BE2C (cell line): ENCODE data around the gene TMEM198.
A peak's percentile ranks its signal among the peaks of the same experiment; 100 is the strongest.

Experiments used
- DNase-seq: peaks from one replicate; pipeline ENCODE4 v3.0.0-alpha.2; 2020
- H3K27me3 ChIP-seq: fragments of 250-450 bp; sonication (Bioruptor Pico); 2 replicates; pipeline ENCODE4 v1.5.1; 2020; ENCODE audit warnings: mild to moderate bottlenecking
- H3K36me3 ChIP-seq: fragments of 250-450 bp; sonication (Bioruptor Pico); 2 replicates; pipeline ENCODE4 v1.5.1; 2020; ENCODE audit warnings: mild to moderate bottlenecking
- H3K4me1 ChIP-seq: fragments of 250-450 bp; sonication (Bioruptor Pico); 2 replicates; pipeline ENCODE4 v1.5.1; 2020
- H3K4me3 ChIP-seq: 2 replicates; pipeline ENCODE4 v1.5.1; 2011; ENCODE audit warnings: low read depth, low read length
- H3K9me3 ChIP-seq: fragments of 250-450 bp; sonication (Bioruptor Pico); 2 replicates; pipeline ENCODE4 v1.5.1; 2020
- TF ChIP-seq, protein P1 (sequence below): IDR thresholded peaks from 2 replicates; pipeline ENCODE4 v1.5.1; 2012; ENCODE audit warnings: mild to moderate bottlenecking, low read depth, low read length

Gene TMEM198

DNA sequence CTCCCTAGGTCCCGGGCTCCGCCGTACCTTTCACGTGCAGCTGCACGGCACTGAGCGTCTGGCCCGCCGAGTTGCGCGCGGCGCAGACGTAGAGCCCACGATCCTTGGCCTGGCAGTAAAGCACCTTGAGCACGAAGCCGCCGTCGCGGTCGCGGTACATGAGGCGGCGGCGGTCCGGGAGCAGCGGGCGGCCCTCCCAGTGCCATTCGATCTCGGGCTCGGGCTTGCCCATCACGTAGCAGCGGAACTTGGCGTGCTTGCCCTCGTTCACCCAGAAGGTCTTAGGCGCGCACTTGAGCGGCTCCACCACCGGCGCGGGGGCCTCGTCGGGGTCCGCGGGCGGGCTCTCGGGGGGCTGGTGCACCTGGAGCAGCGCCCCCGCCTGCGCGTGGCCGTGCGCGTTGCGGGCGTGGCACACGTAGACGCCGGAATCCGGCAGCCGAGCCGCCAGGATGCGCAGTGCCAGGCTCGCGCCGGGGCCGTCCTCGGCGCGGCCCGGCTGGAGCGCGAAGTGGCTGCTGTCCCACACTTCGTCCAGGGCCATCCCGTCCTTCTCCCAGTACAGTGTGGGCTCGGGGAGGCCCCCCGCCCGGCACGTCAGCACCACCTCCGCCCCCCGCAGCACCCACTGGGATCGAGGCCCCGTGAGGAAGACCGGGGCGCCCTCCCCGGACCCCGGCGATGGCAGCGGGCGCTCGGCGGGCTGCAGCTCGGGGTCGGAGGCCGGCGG, 26.5 kb downstream of the TMEM198 start:
- DNase-seq = no peak
- H3K27me3 ChIP-seq = no peaks in the 10 kb centered on the region
- TF ChIP-seq, protein P1, sequence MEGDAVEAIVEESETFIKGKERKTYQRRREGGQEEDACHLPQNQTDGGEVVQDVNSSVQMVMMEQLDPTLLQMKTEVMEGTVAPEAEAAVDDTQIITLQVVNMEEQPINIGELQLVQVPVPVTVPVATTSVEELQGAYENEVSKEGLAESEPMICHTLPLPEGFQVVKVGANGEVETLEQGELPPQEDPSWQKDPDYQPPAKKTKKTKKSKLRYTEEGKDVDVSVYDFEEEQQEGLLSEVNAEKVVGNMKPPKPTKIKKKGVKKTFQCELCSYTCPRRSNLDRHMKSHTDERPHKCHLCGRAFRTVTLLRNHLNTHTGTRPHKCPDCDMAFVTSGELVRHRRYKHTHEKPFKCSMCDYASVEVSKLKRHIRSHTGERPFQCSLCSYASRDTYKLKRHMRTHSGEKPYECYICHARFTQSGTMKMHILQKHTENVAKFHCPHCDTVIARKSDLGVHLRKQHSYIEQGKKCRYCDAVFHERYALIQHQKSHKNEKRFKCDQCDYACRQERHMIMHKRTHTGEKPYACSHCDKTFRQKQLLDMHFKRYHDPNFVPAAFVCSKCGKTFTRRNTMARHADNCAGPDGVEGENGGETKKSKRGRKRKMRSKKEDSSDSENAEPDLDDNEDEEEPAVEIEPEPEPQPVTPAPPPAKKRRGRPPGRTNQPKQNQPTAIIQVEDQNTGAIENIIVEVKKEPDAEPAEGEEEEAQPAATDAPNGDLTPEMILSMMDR = no peak
- no peaks in the 10 kb centered on the region for H3K9me3 ChIP-seq
- peak overlapping the region; percentile 68 for H3K4me3 ChIP-seq
- peaks cover 19% of the 10 kb centered on the region for H3K36me3 ChIP-seq
- peaks cover 15% of the 10 kb centered on the region for H3K4me1 ChIP-seq

- Histone ChIP-seq H3K4me1 (peaks cover 17% of the 10 kb centered on the region), H3K4me3 (peak overlapping the region; percentile 68), H3K27me3 (no peaks in the 10 kb centered on the region), H3K9me3 (no peaks in the 10 kb centered on the region), H3K36me3 (peaks cover 18% of the 10 kb centered on the region)
- TF ChIP-seq, protein P1 = no peak
- no peak for DNase-seq
Measured at GRCh38 chr2:219570924-219571310, 27.1 kb downstream of the TMEM198 start.

DNA sequence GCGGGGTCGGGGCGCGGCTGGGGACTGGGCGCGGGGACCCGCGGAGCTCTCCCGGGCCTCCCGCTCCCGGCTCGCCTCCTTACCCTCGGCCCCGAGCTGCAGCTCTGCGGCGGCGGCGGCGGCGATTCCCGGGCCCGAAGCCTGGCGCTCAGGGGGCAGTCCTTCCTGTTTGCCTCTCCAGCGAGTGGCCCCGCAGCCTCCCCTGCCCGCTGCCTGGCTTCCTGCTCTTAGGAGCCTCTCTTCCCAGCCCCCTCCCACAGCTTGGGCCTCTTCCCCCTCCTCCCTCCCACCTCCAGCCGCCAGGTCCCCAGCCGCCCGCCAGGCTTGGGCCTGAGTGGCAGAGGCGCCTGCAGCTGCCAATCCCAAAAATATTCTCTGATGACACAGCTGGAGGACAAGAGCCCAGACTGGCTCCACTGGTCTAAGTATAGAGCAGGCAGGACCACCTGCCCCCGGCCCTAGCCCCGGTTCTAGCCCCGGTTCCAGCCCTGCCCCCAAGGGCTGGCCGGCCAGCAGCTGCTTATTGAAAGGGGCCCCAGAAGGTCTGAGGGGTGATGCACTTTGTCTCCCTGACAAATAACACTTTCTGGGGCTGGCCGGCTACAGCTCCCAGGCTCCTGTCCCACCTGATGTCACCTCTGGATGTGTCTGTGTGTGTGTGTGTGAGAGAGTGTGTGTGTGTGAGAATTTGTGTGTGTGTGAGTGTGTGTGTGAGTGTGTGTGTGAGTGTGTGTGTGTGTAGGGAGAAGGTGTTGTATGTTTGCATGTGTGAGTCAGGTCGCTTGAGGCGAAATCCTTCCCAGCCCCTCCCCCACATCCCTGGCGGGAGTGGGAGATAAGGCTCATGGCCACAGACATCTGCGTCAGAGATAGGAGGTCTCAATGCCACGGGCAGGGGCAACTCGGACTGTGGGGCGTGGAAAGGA, 27.7 kb downstream of the TMEM198 start, which contains the start of gene OBSL1:
Gene OBSL1, minus strand, starts transcription at position 229 of the 926 bp plus-strand sequence. CDS start 307 bp downstream, outside the sequence.
- DNase-seq = peak; percentile 97
- Histone ChIP-seq H3K4me3 (peak within 1 kb of the TSS; percentile 68), H3K9me3 (no peaks in the 10 kb centered on the region), H3K4me1 (peaks cover 24% of the 10 kb centered on the region), H3K27me3 (no peaks in the 10 kb centered on the region), H3K36me3 (peaks cover 18% of the 10 kb centered on the region)
- TF ChIP-seq, protein P1 = no peak

- Histone ChIP-seq H3K4me3 (peak within 1 kb of the TSS; percentile 68), H3K4me1 (peaks cover 32% of the 10 kb centered on the region), H3K36me3 (peaks cover 13% of the 10 kb centered on the region), H3K27me3 (no peaks in the 10 kb centered on the region), H3K9me3 (no peaks in the 10 kb centered on the region)
- TF ChIP-seq, protein P1 = no peak
- no peak for DNase-seq
Measured at GRCh38 chr2:219572237-219573001, 28.6 kb downstream of the TMEM198 start, which contains the start of gene INHA. Gene INHA, plus strand, starts transcription at chr2:219572310. Its CDS starts 65 bp downstream, at chr2:219572375.

DNA sequence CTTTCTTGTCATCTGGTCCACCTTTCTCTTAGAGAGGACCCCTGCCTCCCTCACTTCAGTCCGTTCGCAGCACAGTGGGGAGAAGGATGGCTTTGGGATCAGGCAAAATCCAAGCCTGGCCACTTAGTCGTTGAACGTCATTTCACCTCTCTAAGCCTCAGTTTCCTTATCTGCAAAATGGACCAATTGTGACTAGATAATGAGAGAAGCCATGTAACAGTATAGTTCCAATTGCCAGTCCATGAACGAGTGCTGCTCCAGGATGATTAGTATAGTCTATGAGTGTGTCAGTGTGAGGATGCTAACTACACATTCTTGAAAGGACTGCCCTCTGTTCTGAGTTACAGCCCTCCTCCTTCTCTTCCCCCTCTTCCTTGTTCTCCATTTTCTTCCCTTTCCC, 29.3 kb downstream of the TMEM198 start:
- Histone ChIP-seq H3K36me3 (peaks cover 7% of the 10 kb centered on the region), H3K4me3 (no peak overlapping the region), H3K27me3 (no peaks in the 10 kb centered on the region), H3K9me3 (no peaks in the 10 kb centered on the region), H3K4me1 (peaks cover 34% of the 10 kb centered on the region)
- TF ChIP-seq, protein P1 = no peak
- no peak for DNase-seq
